ENCODE results near the gene SPART. TPM values are rescaled to one million over a fixed set of nuclear protein-coding genes. Genes with fewer than 3 reads are reported as not detected.

Gene SPART, protein sequence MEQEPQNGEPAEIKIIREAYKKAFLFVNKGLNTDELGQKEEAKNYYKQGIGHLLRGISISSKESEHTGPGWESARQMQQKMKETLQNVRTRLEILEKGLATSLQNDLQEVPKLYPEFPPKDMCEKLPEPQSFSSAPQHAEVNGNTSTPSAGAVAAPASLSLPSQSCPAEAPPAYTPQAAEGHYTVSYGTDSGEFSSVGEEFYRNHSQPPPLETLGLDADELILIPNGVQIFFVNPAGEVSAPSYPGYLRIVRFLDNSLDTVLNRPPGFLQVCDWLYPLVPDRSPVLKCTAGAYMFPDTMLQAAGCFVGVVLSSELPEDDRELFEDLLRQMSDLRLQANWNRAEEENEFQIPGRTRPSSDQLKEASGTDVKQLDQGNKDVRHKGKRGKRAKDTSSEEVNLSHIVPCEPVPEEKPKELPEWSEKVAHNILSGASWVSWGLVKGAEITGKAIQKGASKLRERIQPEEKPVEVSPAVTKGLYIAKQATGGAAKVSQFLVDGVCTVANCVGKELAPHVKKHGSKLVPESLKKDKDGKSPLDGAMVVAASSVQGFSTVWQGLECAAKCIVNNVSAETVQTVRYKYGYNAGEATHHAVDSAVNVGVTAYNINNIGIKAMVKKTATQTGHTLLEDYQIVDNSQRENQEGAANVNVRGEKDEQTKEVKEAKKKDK
- total RNA-seq (100 to 1,000 TPM in 3 of 7 donors, 10 to 100 TPM in 4; 59.5 to 141 (median 98.1) TPM), polyA plus RNA-seq (100 to 1,000 TPM in 1 of 2 donors, 10 to 100 TPM in 1; 77.2 to 129 TPM)
- long read RNA-seq, donor 1, full-length matches to known transcripts = 298 of 422 reads
- long read RNA-seq, donor 1, partial matches to known transcripts = 54 of 422 reads
- long read RNA-seq, donor 1, other reads (novel, unspliced or antisense) = 70 of 422 reads
- long read RNA-seq, donor 2, full-length matches to known transcripts = 12 of 23 reads
- long read RNA-seq, donor 2, partial matches to known transcripts = 11 of 23 reads
- long read RNA-seq, donor 2, other reads (novel, unspliced or antisense) = 0 of 23 reads
- long read RNA-seq, donor 3, full-length matches to known transcripts = 218 of 282 reads
- long read RNA-seq, donor 3, partial matches to known transcripts = 4 of 282 reads
- long read RNA-seq, donor 3, other reads (novel, unspliced or antisense) = 60 of 282 reads

DNA sequence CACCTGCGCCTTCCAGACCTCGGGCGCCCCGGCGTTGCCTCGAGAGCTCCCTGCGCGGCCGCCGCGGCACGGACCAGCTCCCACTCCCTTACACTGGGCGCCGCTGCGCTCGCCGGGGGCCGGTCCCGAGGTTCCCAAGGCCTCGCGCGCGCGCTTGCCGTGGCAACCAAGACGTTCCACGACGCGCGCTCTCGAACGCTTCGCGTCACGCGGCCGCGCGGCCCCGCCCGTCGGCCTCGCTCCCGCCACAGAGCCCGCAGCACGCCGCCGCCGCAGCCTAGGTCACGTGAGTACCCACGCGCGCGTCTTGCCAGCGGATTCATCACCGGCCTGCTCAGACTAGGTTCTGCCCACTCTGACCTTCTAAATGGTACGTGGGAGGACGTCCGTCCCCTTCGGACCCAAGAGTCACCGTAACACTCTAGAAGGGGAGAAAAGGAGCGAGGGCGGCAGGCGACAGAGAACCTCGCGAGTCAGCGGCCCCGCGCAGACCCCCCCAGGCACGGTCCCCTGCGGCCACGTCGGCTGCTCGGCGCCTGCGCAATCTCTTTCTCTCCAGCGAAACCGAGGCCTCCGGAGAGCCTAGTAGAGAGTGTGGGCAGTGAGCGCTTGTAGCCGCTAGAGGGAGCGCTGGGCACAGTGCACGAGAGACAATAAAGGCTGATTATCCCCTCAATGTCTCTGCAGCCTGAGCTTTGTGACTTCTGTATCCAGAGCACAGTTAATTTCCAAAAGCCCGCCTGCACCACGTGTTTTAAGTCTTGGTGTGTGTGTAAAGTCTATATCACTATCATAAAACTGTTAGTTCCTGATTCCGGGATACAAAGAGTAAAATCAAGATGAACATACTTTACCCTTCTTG, at the start of gene SPART:
SPART (minus strand) TSS at position 173 of the 862 bp plus-strand sequence. CDS start 10,564 bp downstream, outside the sequence.
- Histone ChIP-seq H3K4me3 (peak within 1 kb of the TSS; percentile 96), H3K36me3 (no peaks in the 10 kb centered on the region), H3K27ac (peak within 1 kb of the TSS; percentile 100), H3K4me1 (ENCODE audit: insufficient read depth) (peaks cover 6% of the 10 kb centered on the region), H3K9me3 (no peaks in the 10 kb centered on the region), H3K27me3 (no peaks in the 10 kb centered on the region)
- TF ChIP-seq POLR2A (IDR thresholded peaks at IDR 0.05) (peak; percentile 85), EP300 (IDR thresholded peaks at IDR 0.05) (no peak)
- TF ChIP-seq, protein P1, sequence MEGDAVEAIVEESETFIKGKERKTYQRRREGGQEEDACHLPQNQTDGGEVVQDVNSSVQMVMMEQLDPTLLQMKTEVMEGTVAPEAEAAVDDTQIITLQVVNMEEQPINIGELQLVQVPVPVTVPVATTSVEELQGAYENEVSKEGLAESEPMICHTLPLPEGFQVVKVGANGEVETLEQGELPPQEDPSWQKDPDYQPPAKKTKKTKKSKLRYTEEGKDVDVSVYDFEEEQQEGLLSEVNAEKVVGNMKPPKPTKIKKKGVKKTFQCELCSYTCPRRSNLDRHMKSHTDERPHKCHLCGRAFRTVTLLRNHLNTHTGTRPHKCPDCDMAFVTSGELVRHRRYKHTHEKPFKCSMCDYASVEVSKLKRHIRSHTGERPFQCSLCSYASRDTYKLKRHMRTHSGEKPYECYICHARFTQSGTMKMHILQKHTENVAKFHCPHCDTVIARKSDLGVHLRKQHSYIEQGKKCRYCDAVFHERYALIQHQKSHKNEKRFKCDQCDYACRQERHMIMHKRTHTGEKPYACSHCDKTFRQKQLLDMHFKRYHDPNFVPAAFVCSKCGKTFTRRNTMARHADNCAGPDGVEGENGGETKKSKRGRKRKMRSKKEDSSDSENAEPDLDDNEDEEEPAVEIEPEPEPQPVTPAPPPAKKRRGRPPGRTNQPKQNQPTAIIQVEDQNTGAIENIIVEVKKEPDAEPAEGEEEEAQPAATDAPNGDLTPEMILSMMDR (IDR thresholded peaks at IDR 0.05) = peak; percentile 94 to 96 (median 95)
- 0 to 1% (median 0%) methylated on average over 75 to 86 of the region's 86 CpGs for WGBS, 3 donors
- peak; percentile 93 to 96 (median 95) for DNase-seq
- intact Hi-C loops (cut with DNase I) = no loop called here

DNA sequence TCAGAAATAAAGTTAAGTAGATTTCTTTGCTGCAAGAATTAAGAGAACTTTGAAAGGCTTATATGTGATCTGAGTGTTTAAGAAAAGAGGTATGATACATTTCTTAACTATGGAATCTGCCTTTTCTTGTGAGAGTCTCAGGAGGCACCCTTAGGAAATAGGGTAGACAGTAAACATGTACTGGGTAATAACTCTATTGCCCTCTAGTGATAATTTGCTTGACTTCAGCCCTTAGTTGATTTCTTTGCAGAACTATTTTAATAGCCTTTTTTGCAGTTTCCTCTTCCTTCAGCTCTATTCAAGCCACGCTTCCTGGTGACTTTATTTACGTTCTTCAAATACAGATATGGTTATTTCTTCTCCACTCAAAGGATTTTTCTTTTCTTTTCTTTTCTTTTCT, 49.1 kb upstream of the SPART start:
- intact Hi-C loops (cut with DNase I) = loop anchor here in 1 of 4 donors (10.0 kb wide), 1 partner anchor 110 kb away; no protein-coding TSS in a partner anchor
- H3K4me3 ChIP-seq = no peak overlapping the region

DNA sequence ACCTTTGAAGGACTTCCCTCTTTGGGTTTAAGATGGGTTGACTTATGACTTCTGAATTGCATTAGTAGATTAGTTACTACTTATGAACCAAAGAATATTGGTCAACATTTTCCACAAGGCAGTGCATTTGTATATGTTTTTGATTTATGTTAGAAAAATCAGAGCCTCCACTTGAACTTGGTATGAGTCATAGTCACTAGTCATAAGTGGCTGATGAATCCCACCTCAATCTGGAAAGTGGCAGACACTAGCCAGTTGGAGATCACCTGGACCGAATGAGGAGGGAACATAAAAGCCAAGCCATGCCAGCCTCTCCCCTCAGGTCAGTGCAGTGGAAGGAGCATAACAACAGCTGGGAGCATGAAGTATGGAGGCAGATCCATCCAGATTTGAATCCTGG, 39.3 kb upstream of the SPART start:
- TF ChIP-seq POLR2A (IDR thresholded peaks at IDR 0.05) = no peak
- TF ChIP-seq EP300 (IDR thresholded peaks at IDR 0.05) = no peak
- TF ChIP-seq, protein P1 (IDR thresholded peaks at IDR 0.05) = no peak
- H3K27me3 ChIP-seq = no peaks in the 10 kb centered on the region
- no peak overlapping the region for H3K27ac ChIP-seq
- no peaks in the 10 kb centered on the region for H3K4me1 ChIP-seq (ENCODE audit: insufficient read depth)
- no peaks in the 10 kb centered on the region for H3K9me3 ChIP-seq
- no peaks in the 10 kb centered on the region for H3K36me3 ChIP-seq
- intact Hi-C loops (cut with DNase I) = loop anchor here in 1 of 4 donors (10.0 kb wide), 1 partner anchor 101 kb away; no protein-coding TSS in a partner anchor
- WGBS, 3 donors = 76 to 88% (median 83%) methylated on average over 1 of the region's 1 CpG
- no peak for DNase-seq
- H3K4me3 ChIP-seq = no peak overlapping the region

More for the DNA sequence above, 49.1 kb upstream of the SPART start:
- H3K27ac ChIP-seq = no peak overlapping the region
- DNase-seq = no peak
- no peaks in the 10 kb centered on the region for H3K4me1 ChIP-seq (ENCODE audit: insufficient read depth)
- WGBS, 3 donors = 11 to 13% (median 12%) methylated on average over 2 of the region's 2 CpGs
- H3K9me3 ChIP-seq = no peaks in the 10 kb centered on the region
- no peaks in the 10 kb centered on the region for H3K27me3 ChIP-seq
- no peak for TF ChIP-seq POLR2A (IDR thresholded peaks at IDR 0.05)
- TF ChIP-seq, protein P1 (IDR thresholded peaks at IDR 0.05) = peak in 2 of 3 donors; percentile 27 to 46
- H3K36me3 ChIP-seq = no peaks in the 10 kb centered on the region

All from ovary (tissue), 10 donors.